Spleen (tissue), 11 donors: ENCODE measurements around the gene VMP1. TPM values are rescaled to one million over a fixed set of nuclear protein-coding genes. Genes with fewer than 3 reads are reported as not detected.
"Not testable (repeated sequence)": the region's sequence is repeated elsewhere in the genome, so short reads cannot be mapped to it uniquely, and the experiment has no call there.

ENCODE experiments used
- DNase-seq: peaks from one replicate; pipeline ENCODE4 v3.0.0-alpha.2; 2020
- H3K27ac ChIP-seq, 8 donors: fragments of 200-600 bp; sonication (generic) in 7 of 8; 1 replicate in 4 of 8; 2 replicates in 4 of 8; pipeline versions ENCODE4 v1.5.0 to v1.8.0; 2016 to 2021; ENCODE audit warnings: inconsistent platforms in 4 of 8, mild to moderate bottlenecking in 4 of 8, moderate library complexity in 1 of 8
- H3K27me3 ChIP-seq, 7 donors: fragments of 200-600 bp; sonication (generic) in 6 of 7; replicated peaks in 1 of 7; 1 replicate in 4 of 7; 2 replicates in 3 of 7; pipeline versions ENCODE4 v1.5.0 to v1.8.0; 2016 to 2021; ENCODE audit warnings: inconsistent platforms in 3 of 7, mild to moderate bottlenecking in 1 of 7
- H3K36me3 ChIP-seq, 6 donors: fragments of 200-600 bp; sonication (generic) in 5 of 6; 1 replicate in 4 of 6; 2 replicates in 2 of 6; pipeline versions ENCODE4 v1.5.0 to v1.8.0; 2016 to 2021; ENCODE audit warnings: inconsistent platforms in 2 of 6
- H3K4me1 ChIP-seq, 6 donors: fragments of 200-600 bp; sonication (generic) in 5 of 6; 1 replicate in 3 of 6; 2 replicates in 3 of 6; pipeline versions ENCODE4 v1.5.0 to v1.8.0; 2016 to 2021; ENCODE audit warnings: inconsistent platforms in 3 of 6
- H3K4me3 ChIP-seq, 8 donors: fragments of 200-600 bp; sonication (generic) in 7 of 8; 1 replicate in 4 of 8; 2 replicates in 4 of 8; pipeline versions ENCODE4 v1.5.0 to v1.8.0; 2016 to 2021; ENCODE audit warnings: inconsistent platforms in 4 of 8, mild to moderate bottlenecking in 4 of 8, moderate library complexity in 2 of 8
- H3K9me3 ChIP-seq, 8 donors: fragments of 200-600 bp; sonication (generic) in 7 of 8; 1 replicate in 4 of 8; 2 replicates in 4 of 8; pipeline versions ENCODE4 v1.5.0 to v1.8.0; 2016 to 2021; ENCODE audit warnings: inconsistent platforms in 4 of 8
- POLR2A ChIP-seq, 3 donors: fragments of 450-650 bp; IDR thresholded peaks; one replicate each; pipeline ENCODE4 v1.5.1; 2017; ENCODE audit warnings: antibody characterized with exemption in 3 of 3, mild to moderate bottlenecking in 1 of 3
- POLR2AphosphoS5 ChIP-seq, 3 donors: sonication (generic); formaldehyde crosslinking; IDR thresholded peaks; one replicate each; pipeline ENCODE4 v1.5.1; 2017; ENCODE audit warnings: antibody characterized with exemption in 3 of 3
- WGBS, 5 donors: extraction: QIAGEN DNeasy Blood & Tissue Kit in 3 of 5; methylation state at CpG; one replicate each; pipeline versions ENCODE4 v1.1.5 to v1.1.7; 2013 to 2018; 5-methylcytosine and 5-hydroxymethylcytosine counted together
- intact Hi-C: fragments of 100-400 bp; cut with DNase I; formaldehyde crosslinking; loops from one replicate; pipeline ENCODE4 v1.15.0; 2023; ENCODE audit warnings: low total_unique reads
- polyA plus RNA-seq, 3 donors: library from polyadenylated mRNA; stranded (reverse); fragments of 200-250 nt; gene quantifications; one replicate each; pipeline ENCODE4 v1.2.1, GENCODE V29; 2013
- total RNA-seq, 7 donors: library from RNA; depleted of rRNA in 3 of 7; stranded (reverse); fragments of >200 nt in 3 of 7; fragmentation: NEBNext Ultra II Directional in 4 of 7; extraction: Animal tissue kit (Norgen Biotek cat#: 25700) in 4 of 7; gene quantifications; one replicate each; pipeline versions ENCODE4 v1.1.0 to v1.2.1, GENCODE V29; 2016 to 2021
- TF ChIP-seq, protein P1 (sequence below), 11 experiments: fragments of 200-600 bp in 7 of 11; fragments of 450-650 bp in 4 of 11; sonication (generic) in 4 of 11; IDR thresholded peaks in 8 of 11; conservative IDR thresholded peaks in 3 of 11; 1 replicate in 7 of 11; 2 replicates in 4 of 11; pipeline versions ENCODE4 v1.4.0 to v1.8.0; 2016 to 2021; ENCODE audit warnings: antibody characterized with exemption in 11 of 11, inconsistent platforms in 4 of 11, mild to moderate bottlenecking in 1 of 11
- donor health status: healthy with polysubstance abuse.
- donor health status: DM: no; HTN: no; CAD: no; lungs with moderate emphysema.
- donor health status: DM: no; HTN: no; CAD: no.
- donor health status: Bipolar disorder and iron deficiency.
- donor health status: healthy.
- donor health status: DM: no; HTN: no; CAD: no.
- donor health status: DM: yes; HTN: yes; CAD: no.

Gene VMP1
- total and polyA plus RNA-seq, 10 donors, result 53.2 to 649 (median 304) TPM

DNA sequence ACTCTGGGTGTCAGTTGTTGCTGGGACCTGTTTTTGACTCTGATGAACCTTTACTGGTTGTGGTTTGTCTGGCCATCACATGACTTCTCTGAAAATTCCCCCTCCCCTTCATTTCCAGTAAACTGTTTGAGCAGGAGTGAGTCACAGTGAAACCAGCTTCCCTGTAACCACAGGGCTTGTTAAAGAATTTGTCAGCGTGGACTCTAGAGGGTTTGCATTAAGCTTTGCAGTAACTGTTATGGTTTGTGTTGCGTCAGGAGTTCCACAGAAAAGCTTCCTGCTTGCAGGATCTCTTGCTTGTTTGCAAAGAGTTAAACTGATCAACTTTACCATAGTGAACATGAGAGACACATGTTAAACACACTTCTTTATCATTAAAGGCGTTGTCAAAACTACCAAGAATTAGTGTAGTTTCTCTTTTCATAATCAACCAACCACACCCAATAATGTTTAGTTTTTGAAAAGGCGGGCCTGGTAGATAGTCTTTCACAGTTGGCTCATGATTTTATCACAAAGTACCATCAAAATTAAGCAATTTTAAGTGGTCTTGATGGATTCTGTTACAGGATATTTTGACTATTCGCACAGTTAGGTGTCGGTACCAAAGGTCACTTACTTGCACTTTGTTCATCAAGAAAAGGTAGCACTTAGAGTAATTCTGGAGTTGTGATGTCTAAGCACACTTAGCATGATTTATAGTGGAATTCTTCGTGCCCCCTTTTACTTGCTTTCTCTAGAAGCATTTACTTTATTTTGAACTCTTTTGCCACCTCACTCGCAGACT is 79.3 kb downstream of the VMP1 start:
- Histone ChIP-seq H3K27ac (peak overlapping the region; percentile 84 to 93 (median 91)), H3K4me3 (peak overlapping the region in 7 of 8 donors; percentile 3 to 52 (median 15)), H3K4me1 (peaks cover 24 to 100% (median 68%) of the 10 kb centered on the region in 6 donors), H3K9me3 (no peaks in the 10 kb centered on the region), H3K27me3 (no peaks in the 10 kb centered on the region), H3K36me3 (peaks cover 0 to 15% (median 0%) of the 10 kb centered on the region in 6 donors)
- DNase-seq, result no peak
- 14 to 28% (median 20%) methylated on average over 8 of the region's 8 CpGs for WGBS, 5 donors
- TF ChIP-seq, protein P1, sequence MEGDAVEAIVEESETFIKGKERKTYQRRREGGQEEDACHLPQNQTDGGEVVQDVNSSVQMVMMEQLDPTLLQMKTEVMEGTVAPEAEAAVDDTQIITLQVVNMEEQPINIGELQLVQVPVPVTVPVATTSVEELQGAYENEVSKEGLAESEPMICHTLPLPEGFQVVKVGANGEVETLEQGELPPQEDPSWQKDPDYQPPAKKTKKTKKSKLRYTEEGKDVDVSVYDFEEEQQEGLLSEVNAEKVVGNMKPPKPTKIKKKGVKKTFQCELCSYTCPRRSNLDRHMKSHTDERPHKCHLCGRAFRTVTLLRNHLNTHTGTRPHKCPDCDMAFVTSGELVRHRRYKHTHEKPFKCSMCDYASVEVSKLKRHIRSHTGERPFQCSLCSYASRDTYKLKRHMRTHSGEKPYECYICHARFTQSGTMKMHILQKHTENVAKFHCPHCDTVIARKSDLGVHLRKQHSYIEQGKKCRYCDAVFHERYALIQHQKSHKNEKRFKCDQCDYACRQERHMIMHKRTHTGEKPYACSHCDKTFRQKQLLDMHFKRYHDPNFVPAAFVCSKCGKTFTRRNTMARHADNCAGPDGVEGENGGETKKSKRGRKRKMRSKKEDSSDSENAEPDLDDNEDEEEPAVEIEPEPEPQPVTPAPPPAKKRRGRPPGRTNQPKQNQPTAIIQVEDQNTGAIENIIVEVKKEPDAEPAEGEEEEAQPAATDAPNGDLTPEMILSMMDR (IDR thresholded peaks at IDR 0.05 in 8 of 11, conservative IDR thresholded peaks at IDR 0.05 in 3 of 11), result peak in 3 of 11 experiments; percentile 24 to 36 (median 27)
- TF ChIP-seq POLR2AphosphoS5 (IDR thresholded peaks at IDR 0.05), result peak in 2 of 3 donors; percentile 14 to 92
- peak in 1 of 3 donors; percentile 21 for TF ChIP-seq POLR2A (IDR thresholded peaks at IDR 0.05)
- intact Hi-C loops, result no loop called here

DNA sequence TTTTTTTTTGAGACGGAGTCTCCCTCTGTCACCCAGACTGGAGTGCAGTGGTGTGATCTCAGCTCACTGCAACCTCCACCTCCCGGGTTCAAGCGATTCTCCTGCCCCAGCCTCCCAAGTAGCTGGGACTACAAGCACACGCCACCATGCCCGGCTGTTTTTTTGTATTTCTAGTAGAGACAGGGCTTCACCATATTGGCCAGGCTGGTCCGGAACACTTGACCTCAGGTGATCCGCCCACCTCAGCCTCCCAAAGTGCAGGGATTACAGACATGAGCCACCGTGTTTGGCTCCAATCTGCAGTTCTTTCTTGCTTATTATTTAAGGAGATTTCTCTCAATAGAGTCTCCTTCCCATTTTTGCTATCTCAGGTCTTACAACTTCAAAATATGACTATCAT is 82.4 kb downstream of the VMP1 start:
- intact Hi-C loops, DNase-seq, H3K4me3 ChIP-seq, H3K27me3 ChIP-seq, H3K9me3 ChIP-seq: not testable (repeated sequence)
- 85 to 94% (median 93%) methylated on average over 7 to 8 of the region's 8 CpGs for WGBS, 5 donors
- H3K27ac ChIP-seq, result peak overlapping the region in 7 of 8 donors; percentile 33 to 93 (median 70)
- H3K4me1 ChIP-seq, result peaks cover 17 to 75% (median 49%) of the 10 kb centered on the region in 6 donors
- peaks cover 0 to 33% (median 0%) of the 10 kb centered on the region in 6 donors for H3K36me3 ChIP-seq

DNA sequence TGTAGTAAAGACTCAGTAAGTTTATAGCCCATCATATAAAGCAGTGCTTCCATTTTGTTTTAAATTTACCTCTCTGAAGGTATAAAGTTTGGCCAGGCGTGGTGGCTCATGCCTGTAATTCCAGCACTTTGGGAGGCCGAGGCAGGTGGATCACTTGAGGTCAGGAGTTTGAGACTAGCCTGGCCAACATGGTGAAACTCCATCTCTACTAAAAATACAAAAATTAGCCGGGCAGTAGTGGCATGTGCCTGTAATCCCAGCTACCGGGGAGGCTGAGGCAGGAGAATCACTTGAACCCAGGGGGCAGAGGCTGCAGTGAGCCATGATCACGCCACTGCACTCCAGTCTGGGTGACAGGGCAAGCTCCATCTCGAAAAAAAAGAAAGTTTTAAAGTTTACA is 83.0 kb downstream of the VMP1 start:
- Histone ChIP-seq H3K27ac (peak overlapping the region in 7 of 8 donors; percentile 33 to 93 (median 70)), H3K4me1 (peaks cover 13 to 70% (median 43%) of the 10 kb centered on the region in 6 donors), H3K36me3 (peaks cover 0 to 38% (median 0%) of the 10 kb centered on the region in 6 donors)
- intact Hi-C loops, H3K4me3 ChIP-seq, DNase-seq, H3K9me3 ChIP-seq, H3K27me3 ChIP-seq: not testable (repeated sequence)
- WGBS, 5 donors, result 86 to 94% (median 93%) methylated on average over 6 of the region's 6 CpGs

DNA sequence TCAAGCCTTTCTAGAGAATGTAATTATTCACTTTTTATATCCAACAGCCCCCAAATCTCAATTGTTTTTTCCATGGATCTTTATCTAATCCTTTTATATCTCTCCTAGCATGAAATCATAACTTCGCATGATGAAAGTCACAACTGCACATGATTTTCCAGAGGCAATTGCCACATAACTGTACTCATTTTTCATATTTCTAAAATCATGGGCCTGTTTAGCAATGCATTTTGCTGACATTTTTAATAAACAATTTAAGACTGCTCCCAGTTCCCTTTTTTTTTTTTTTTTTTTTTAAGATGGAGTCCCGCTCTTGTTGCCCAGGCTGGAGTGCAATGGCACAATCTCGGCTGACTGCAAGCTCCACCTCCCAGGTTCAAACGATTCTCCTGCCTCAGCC is 83.5 kb downstream of the VMP1 start:
- WGBS, 5 donors, result 48 to 82% (median 71%) methylated on average over 4 of the region's 4 CpGs
- DNase-seq, result no peak
- Histone ChIP-seq H3K36me3 (peaks cover 0 to 43% (median 0%) of the 10 kb centered on the region in 6 donors), H3K4me3 (no peak overlapping the region), H3K27me3 (no peaks in the 10 kb centered on the region), H3K4me1 (peaks cover 13 to 65% (median 39%) of the 10 kb centered on the region in 6 donors), H3K27ac (peak overlapping the region in 7 of 8 donors; percentile 41 to 93 (median 70)), H3K9me3 (no peaks in the 10 kb centered on the region)
- no peak for TF ChIP-seq POLR2A (IDR thresholded peaks at IDR 0.05)
- TF ChIP-seq, protein P1 (IDR thresholded peaks at IDR 0.05 in 8 of 11, conservative IDR thresholded peaks at IDR 0.05 in 3 of 11), result no peak
- TF ChIP-seq POLR2AphosphoS5 (IDR thresholded peaks at IDR 0.05), result no peak
- intact Hi-C loops, result no loop called here
